Measurements from ENCODE around the gene APOLD1.
"Not testable (repeated sequence)": the region's sequence is repeated elsewhere in the genome, so short reads cannot be mapped to it uniquely, and the experiment has no call there.

The APOLD1 gene, protein sequence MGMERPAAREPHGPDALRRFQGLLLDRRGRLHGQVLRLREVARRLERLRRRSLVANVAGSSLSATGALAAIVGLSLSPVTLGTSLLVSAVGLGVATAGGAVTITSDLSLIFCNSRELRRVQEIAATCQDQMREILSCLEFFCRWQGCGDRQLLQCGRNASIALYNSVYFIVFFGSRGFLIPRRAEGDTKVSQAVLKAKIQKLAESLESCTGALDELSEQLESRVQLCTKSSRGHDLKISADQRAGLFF

DNA sequence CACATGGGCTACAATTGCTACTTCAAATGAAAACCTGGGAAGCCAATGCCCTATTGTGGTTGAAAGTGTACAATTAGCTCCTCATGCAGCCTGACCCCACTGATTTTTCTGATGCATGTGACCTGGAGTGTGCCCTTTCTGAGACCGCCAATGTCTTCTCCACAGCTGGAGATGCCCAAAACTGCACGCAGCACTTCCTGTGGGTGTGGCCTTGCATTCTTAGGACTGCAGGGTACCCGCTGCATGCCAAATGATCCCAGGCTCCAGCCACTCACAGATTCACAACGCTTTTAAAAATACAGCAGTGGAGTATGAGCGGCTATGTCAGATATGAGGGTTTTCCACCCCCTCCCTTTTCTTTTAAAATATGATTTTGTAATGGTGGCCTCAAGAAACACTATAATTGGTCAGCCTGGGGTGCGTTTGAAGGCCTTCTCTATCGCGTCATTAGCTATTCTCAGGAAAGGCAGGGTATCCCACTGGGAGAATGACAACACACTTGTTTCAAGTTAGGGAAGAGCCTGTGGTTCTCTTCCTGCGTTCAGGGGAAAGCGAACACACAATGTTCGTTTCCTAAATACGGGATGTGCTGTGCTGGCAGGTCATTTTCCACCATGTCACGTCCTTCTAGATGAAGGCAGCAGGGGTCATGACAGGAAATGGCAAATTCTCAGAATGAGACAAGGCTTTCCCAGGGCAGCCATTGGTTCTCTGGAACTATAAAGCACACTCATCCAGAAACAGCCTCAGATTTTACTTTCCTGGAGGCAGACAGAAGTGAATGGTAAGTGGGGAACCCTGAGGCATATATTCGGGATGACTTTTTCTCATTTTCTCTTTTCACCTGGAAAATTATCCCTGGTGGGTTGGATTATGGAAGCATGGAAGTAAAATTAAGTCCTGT lies at the start of gene APOLD1:
TSS of gene APOLD1 (plus strand) at position 749 of the 904 bp plus-strand sequence. CDS start at position 782, 33 bp downstream.
- FAIRE-seq (no peak), DNase-seq (ENCODE audit: insufficient read length, low spot score) (no peak)
- TF ChIP-seq POLR2A (IDR thresholded peaks at IDR 0.05; ENCODE audit: low read depth, low read length): no peak

DNA sequence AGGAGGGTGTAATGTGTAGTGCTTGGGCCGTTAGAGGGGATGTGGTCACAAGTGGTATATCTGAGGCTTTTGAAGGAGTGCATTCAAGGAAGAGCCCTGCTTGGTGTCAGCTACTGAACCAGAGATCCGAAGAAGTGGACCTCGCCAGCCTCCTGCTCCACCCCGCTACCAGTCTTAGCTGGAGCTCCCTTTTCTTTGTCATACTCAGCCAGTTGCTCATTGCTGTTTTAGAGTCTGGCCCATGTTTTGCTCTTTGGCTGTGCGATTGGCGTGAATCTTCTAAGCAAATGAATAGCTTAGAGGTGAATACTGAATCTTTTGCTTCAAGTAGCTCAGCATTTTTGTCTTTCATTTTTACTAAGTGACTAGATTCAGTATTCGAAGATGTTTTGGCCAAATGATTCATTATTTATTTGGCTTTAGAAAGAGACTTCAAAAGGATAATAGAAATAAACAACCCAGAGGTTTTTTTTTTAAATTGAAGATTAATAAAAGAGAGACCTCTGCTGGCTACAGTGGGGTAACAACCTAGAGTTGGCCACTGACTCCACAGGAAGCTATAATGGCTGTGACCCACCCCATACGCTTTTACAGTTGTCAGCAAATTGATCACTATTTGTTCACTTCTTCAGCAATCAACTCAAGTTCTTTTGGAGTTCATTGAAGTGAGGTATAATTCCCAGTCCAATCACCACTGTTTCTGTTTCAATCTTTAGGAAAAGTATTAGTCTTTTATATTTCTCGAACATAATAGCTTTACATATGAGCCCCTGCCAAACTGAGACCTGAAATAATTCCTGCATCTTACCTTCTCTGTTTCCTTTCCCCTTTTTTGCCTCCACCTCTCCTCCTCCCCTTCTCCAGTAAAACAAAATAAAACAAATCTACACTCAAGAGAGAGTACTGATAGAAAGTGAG lies 48.4 kb upstream of the APOLD1 start:
- DNase-seq (ENCODE audit: insufficient read length, low spot score): no peak
- FAIRE-seq: no peak
- TF ChIP-seq POLR2A (IDR thresholded peaks at IDR 0.05; ENCODE audit: low read depth, low read length): no peak

DNA sequence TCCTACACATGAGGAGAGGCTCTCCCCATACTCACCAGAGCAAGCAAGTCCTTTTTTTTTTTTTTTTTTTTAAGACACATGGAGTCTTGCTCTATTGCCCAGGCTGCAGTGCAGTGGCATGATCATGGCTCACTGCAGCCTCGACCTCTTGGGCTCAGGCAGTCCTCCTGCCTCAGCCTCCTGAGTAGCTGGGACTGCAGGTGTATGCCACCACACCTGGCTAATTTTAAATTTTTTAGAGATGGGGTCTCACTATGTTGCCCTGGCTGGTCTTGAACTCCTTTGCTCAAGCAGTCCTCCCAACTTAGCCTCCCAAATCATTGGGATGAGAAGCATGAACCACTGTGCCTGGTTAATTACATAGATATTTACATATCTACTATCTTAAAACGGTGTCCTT lies 47.3 kb upstream of the APOLD1 start:
- not testable (repeated sequence) for DNase-seq (ENCODE audit: insufficient read length, low spot score); FAIRE-seq

DNA sequence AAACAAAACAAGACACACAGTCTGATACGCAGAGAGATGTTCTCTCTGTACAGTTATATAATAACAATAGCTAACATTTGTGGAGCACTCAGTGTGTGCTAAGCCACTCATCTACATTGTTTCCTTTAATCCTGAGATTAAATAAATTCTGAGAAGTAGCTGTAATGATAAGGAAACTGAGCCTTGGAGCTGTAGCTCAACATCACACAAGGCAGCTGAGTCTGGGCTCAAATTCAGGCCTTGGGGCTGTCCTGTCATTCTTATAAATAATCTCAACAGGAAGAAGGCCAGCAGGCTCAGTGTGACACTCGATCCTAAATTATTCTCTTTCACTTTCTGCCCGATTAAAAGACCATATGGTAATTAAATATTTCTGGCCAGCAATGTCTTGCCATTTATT lies 43.8 kb upstream of the APOLD1 start:
- DNase-seq (ENCODE audit: insufficient read length, low spot score): no peak
- FAIRE-seq: no peak
- no peak for TF ChIP-seq POLR2A (IDR thresholded peaks at IDR 0.05; ENCODE audit: low read depth, low read length)

DNA sequence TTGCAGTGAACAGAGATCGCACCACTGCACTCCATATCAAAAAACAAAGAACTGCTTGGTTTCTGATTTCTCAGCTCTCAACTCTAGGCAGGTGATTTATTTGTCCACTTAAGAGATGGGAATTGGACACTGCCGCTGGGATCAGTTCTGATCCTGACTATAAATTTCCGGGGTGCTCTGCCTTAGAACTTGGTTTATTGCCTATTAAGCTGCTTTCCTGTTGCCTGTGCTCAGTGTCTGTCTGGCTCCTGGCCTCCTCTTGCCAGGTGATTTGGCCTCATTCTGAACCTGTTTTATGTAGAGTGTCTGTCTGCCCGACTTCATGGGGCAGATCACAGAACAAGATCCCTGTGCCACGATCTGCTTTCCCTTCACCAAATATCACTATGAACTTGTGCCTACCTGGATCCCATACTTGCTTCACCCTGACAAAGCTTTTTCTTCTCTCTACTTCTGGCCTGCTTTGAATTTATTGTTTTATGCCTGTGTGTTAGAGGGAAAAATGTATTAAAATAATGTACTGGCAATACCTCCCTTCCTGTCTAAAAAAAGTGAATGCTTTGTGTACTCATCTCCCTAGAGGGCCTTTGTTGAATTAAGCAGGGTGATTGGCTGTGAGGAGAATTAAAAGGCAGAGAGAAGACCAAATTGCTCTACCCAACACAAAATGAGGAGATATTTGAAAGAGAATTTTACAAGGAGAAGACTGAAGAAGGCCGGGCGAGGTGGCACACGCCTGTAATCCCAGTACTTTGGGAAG lies 40.7 kb upstream of the APOLD1 start:
- TF ChIP-seq POLR2A (IDR thresholded peaks at IDR 0.05; ENCODE audit: low read depth, low read length): no peak
- FAIRE-seq (no peak), DNase-seq (ENCODE audit: insufficient read length, low spot score) (no peak)

DNA sequence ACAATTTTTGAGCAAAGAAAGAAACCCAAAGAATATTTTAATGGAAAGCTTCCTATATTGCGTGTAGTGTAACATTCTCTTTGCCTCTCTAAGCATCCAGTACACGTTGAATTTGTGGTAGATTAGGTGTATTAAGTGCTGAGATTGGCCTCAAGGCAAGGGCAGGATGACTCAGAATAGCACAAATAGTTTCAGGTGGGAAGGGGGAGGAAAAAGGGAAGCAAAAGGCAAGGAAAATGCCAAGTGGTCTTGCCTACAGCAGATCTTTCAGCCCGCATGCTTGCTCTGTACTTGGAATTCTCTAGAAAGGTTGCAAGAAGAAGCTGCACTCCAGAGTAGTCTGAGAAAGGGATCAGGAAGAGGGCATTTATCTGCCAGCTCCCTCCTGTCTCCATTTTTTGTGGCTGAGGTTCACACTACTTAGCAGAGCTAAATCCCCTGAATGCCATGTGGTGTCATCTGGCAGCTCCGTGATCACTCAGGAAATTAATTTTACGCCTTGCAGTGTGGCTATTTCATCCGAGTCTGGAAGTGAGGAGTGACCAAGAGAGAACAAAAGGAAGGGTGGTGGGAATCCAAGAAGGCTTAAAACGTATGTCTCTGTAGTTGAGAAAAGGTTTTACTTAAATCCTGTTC lies 39.8 kb upstream of the APOLD1 start:
- FAIRE-seq: no peak
- no peak for TF ChIP-seq POLR2A (IDR thresholded peaks at IDR 0.05; ENCODE audit: low read depth, low read length)
- no peak for DNase-seq (ENCODE audit: insufficient read length, low spot score)

DNA sequence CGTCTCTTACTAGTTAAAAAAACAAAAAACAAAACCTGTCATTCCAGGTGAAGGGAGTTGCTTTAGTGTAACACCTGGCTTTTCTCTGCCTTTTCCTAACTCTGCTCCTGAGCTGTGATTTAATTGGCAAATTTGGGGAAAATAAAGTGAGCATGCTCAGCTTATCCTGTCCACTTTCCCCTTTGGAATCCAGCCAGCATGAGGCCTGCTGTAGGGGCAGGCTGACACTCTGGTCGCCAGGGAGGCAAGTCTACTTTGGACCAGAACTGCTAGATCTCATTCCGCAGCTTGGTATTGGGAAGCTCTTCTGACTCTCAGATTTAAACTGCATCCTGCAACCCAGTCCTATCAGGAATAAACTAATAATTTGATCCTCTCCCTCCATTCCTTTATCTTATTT lies 38.2 kb upstream of the APOLD1 start:
- DNase-seq (ENCODE audit: insufficient read length, low spot score) (no peak), FAIRE-seq (no peak)
- no peak for TF ChIP-seq POLR2A (IDR thresholded peaks at IDR 0.05; ENCODE audit: low read depth, low read length)

DNA sequence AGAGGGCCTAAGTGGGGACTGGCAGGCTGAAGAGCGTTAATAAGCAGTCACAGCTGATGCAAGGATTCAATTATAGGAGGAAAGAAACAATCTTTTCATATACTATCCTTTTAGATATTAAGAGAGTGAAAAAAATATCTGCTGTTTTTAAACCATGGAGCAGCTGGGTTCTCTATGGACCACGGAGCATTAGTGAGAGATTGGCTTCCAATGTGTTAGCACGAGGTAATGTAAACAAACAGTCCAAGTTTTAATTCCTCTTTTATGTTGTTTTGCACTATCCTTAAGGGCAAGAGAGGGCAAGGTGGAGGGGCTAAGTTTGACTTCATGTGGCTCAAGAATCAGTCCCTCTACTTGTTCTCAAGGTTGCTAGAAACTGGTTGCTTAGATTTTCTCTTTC lies 37.4 kb upstream of the APOLD1 start:
- FAIRE-seq (no peak), DNase-seq (ENCODE audit: insufficient read length, low spot score) (no peak)
- TF ChIP-seq POLR2A (IDR thresholded peaks at IDR 0.05; ENCODE audit: low read depth, low read length): no peak

DNA sequence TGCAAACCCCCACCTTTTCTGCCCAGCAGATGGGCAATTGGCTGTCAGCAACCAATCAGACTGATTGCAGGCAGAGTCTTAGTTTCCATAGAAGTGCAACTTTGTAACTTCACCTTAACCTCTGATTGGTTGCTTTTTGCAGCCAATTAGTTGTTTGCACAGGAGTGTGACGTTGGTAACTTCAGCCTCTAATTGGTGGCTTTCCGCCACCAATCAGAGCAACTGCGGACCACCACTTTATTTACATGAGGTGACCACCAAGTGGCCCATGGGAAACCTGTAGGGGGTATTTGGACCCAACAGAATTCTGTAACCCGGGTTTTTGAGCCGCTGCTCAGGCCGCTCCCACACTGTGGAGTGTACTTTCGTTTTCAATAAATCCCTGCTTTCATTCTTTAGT lies 36.0 kb upstream of the APOLD1 start:
- TF ChIP-seq POLR2A (IDR thresholded peaks at IDR 0.05; ENCODE audit: low read depth, low read length): no peak
- FAIRE-seq (peak; percentile 99), DNase-seq (ENCODE audit: insufficient read length, low spot score) (peak; percentile 7)

DNA sequence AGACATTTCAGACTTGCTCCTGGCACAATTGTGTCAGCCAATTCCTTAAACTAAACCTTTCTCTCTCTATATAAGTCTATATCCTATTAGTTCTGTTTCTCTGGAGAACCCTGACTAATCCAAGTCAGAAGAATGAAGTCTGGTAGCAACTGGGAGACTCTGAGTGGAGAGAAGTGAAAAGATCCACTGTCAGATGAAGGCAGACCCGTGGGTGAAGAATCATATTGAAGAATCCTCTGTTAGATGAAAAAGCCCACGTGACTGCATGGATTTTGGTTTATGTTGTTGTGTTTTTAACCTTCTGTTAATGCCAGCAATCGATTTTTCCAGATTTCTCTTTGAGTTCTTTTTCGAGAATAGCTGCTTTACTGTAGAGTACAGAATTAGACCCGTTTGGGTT lies 29.5 kb upstream of the APOLD1 start:
- FAIRE-seq (no peak), DNase-seq (ENCODE audit: insufficient read length, low spot score) (no peak)
- no peak for TF ChIP-seq POLR2A (IDR thresholded peaks at IDR 0.05; ENCODE audit: low read depth, low read length)

DNA sequence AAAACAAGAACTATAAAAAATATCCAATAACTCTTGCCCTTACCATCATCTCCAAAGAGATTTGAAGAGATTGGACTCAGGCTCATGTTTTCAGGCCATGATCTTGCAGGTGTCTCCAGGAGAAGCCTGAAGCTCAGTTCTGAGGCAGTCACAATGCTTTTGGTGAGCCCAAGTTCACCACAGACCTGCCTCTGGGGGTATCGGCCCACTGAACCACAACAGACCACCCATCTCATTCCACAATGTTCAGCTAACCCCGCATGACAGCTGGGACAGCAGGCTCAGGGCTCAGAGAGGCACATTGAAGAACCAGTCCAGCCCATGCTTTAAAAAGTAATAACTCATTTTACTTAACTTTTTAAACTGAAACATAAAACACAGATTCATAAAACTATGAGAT lies 28.3 kb upstream of the APOLD1 start:
- no peak for FAIRE-seq
- DNase-seq (ENCODE audit: insufficient read length, low spot score): no peak
- TF ChIP-seq POLR2A (IDR thresholded peaks at IDR 0.05; ENCODE audit: low read depth, low read length): no peak

DNA sequence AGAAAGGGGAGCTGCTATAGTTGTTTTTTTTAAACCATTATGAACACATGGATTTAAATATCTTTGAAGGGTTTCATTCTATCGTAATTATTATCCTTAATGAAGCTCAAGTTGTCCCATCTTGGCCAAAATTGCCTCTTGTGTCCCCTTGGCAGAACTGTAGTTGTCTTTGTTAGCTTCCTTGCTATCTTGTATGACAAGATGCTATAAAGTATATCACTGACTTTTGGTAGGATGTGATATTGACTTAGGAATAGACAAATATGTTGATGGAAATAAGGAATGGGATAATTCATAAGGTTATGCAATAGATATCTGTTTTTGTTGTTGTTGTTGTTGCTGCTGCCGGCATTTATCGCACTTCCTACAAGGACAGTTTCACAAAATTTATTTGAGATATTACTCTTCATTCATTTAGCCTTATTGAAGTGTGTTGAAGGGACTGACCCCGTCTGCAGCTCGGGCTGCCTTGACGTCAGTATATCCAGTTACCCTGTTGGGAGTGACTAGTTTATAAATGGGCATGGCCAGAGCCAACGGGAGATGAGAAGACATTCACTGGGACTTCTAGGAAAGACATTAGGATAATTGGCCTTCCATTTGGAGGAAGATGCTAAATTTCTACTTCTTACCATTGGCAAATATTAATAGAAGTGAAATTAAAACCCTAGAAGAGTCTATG lies 26.1 kb upstream of the APOLD1 start:
- no peak for TF ChIP-seq POLR2A (IDR thresholded peaks at IDR 0.05; ENCODE audit: low read depth, low read length)
- DNase-seq (ENCODE audit: insufficient read length, low spot score) (no peak), FAIRE-seq (no peak)

All from H54 (cell line).